Endothelial cell (in vitro differentiated cells): Measurements from ENCODE around the gene PARD3B. TPM values are rescaled to one million over a fixed set of nuclear protein-coding genes. Genes with fewer than 3 reads are reported as not detected.

Source experiments
- DNase-seq: peaks from one replicate; pipeline ENCODE4 v3.0.0; 2021; ENCODE audit warnings: low spot score
- H3K27ac Mint-ChIP-seq: one replicate; pipeline ENCODE4 v1.8.0; 2021; ENCODE audit warnings: mixed read lengths, inconsistent platforms; ENCODE audit not compliant: unreplicated experiment
- H3K27me3 Mint-ChIP-seq: one replicate; pipeline ENCODE4 v1.8.0; 2021; ENCODE audit warnings: mild to moderate bottlenecking, moderate library complexity, mixed read lengths, inconsistent platforms; ENCODE audit not compliant: unreplicated experiment
- H3K36me3 Mint-ChIP-seq: one replicate; pipeline ENCODE4 v1.8.0; 2021; ENCODE audit warnings: mild to moderate bottlenecking, low read depth, mixed read lengths, inconsistent platforms; ENCODE audit not compliant: unreplicated experiment
- H3K4me1 Mint-ChIP-seq: one replicate; pipeline ENCODE4 v1.8.0; 2021; ENCODE audit warnings: mild to moderate bottlenecking, mixed read lengths, inconsistent platforms; ENCODE audit not compliant: unreplicated experiment
- H3K4me3 Mint-ChIP-seq: one replicate; pipeline ENCODE4 v1.8.0; 2021; ENCODE audit warnings: mild to moderate bottlenecking, mixed read lengths, inconsistent platforms; ENCODE audit not compliant: unreplicated experiment
- H3K9me3 Mint-ChIP-seq: one replicate; pipeline ENCODE4 v1.8.0; 2021; ENCODE audit warnings: mixed read lengths, inconsistent platforms; ENCODE audit not compliant: unreplicated experiment
- CTCF ChIP-seq: fragments of 200-600 bp; sonication (generic); IDR thresholded peaks from one replicate; pipeline ENCODE4 v1.5.0; 2021; ENCODE audit warnings: antibody characterized with exemption; ENCODE audit not compliant: unreplicated experiment
- total RNA-seq: library from RNA; stranded (reverse); fragmentation: NEBNext Ultra II Directional; extraction: Animal tissue kit (Norgen Biotek cat#: 25700); gene quantifications from one replicate; pipeline ENCODE4 v1.2.1, GENCODE V29; 2021; ENCODE audit not compliant: unreplicated experiment

Gene PARD3B
- total RNA-seq, 1 donor from 2014 or later: 17.4 TPM

- no peak for TF ChIP-seq CTCF
- no peaks in the 10 kb centered on the region for H3K36me3 Mint-ChIP-seq
- no peak for DNase-seq
- H3K27me3 Mint-ChIP-seq: no peaks in the 10 kb centered on the region
- no peak overlapping the region for H3K27ac Mint-ChIP-seq
- no peak overlapping the region for H3K4me3 Mint-ChIP-seq
- H3K4me1 Mint-ChIP-seq: no peaks in the 10 kb centered on the region
- no peaks in the 10 kb centered on the region for H3K9me3 Mint-ChIP-seq
Measured at GRCh38 chr2:204842661-204843485, 297.6 kb downstream of the PARD3B start.

GRCh38 chr2:204846471-204846870 lies 301.2 kb downstream of the PARD3B start:
- DNase-seq: no peak
- H3K4me1 Mint-ChIP-seq: no peaks in the 10 kb centered on the region
- TF ChIP-seq CTCF: no peak
- H3K36me3 Mint-ChIP-seq: no peaks in the 10 kb centered on the region
- H3K27ac Mint-ChIP-seq: no peak overlapping the region
- H3K9me3 Mint-ChIP-seq: no peaks in the 10 kb centered on the region
- H3K4me3 Mint-ChIP-seq: no peak overlapping the region
- no peaks in the 10 kb centered on the region for H3K27me3 Mint-ChIP-seq

GRCh38 chr2:204849892-204850291 lies 304.6 kb downstream of the PARD3B start:
- Mint-ChIP-seq H3K27me3 (peaks cover 2% of the 10 kb centered on the region), H3K4me1 (no peaks in the 10 kb centered on the region), H3K36me3 (no peaks in the 10 kb centered on the region), H3K4me3 (no peak overlapping the region), H3K9me3 (no peaks in the 10 kb centered on the region), H3K27ac (no peak overlapping the region)
- no peak for DNase-seq
- no peak for TF ChIP-seq CTCF

GRCh38 chr2:204850581-204850980 lies 305.3 kb downstream of the PARD3B start:
- TF ChIP-seq CTCF: no peak
- Mint-ChIP-seq H3K4me1 (no peaks in the 10 kb centered on the region), H3K27me3 (peaks cover 2% of the 10 kb centered on the region), H3K36me3 (no peaks in the 10 kb centered on the region), H3K4me3 (no peak overlapping the region), H3K27ac (no peak overlapping the region), H3K9me3 (no peaks in the 10 kb centered on the region)
- no peak for DNase-seq

GRCh38 chr2:204853905-204854304 lies 308.6 kb downstream of the PARD3B start:
- H3K27ac Mint-ChIP-seq: no peak overlapping the region
- peaks cover 2% of the 10 kb centered on the region for H3K27me3 Mint-ChIP-seq
- TF ChIP-seq CTCF: no peak
- H3K36me3 Mint-ChIP-seq: no peaks in the 10 kb centered on the region
- H3K4me1 Mint-ChIP-seq: no peaks in the 10 kb centered on the region
- H3K4me3 Mint-ChIP-seq: no peak overlapping the region
- H3K9me3 Mint-ChIP-seq: no peaks in the 10 kb centered on the region
- no peak for DNase-seq
